ENCODE data around the gene OR10R2. TPM values are rescaled to one million over a fixed set of nuclear protein-coding genes. Genes with fewer than 3 reads are reported as not detected.

Gene OR10R2
- total and polyA plus RNA-seq, 2 experiments from 2014 or later: not detected

- H3K9me3 ChIP-seq (ENCODE audit: low read depth): peaks cover 5% of the 10 kb centered on the region
- 60% methylated on average over 2 of the region's 2 CpGs for WGBS (ENCODE audit: low lambda C conversion rate, missing lambda C conversion rate)
- TF ChIP-seq EZH2 (IDR thresholded peaks at IDR 0.05; ENCODE audit: borderline replicate concordance) (no peak), CTCF (IDR thresholded peaks at IDR 0.05; ENCODE audit: poor library complexity) (no peak), EZH2phosphoT487 (IDR thresholded peaks at IDR 0.05; ENCODE audit: low read depth, severe bottlenecking, unreplicated experiment) (no peak)
- no peak overlapping the region for H3K4me3 ChIP-seq
- DNase-seq (ENCODE audit: low spot score): no peak
- no peaks in the 10 kb centered on the region for H4K20me1 ChIP-seq (ENCODE audit: insufficient read depth, poor library complexity, severe bottlenecking)
- no peak overlapping the region for H3K27ac ChIP-seq
- H3K4me2 ChIP-seq: no peak overlapping the region
- H2AFZ ChIP-seq: no peak overlapping the region
- H3K9me2 ChIP-seq (replicated peaks; ENCODE audit: insufficient read depth): no peaks in the 10 kb centered on the region
- H3K36me3 ChIP-seq (replicated peaks; ENCODE audit: insufficient read depth, low read depth): no peaks in the 10 kb centered on the region
- H3K27me3 ChIP-seq: no peaks in the 10 kb centered on the region
- H3K79me2 ChIP-seq: no peaks in the 10 kb centered on the region
- no peaks in the 10 kb centered on the region for H3K4me1 ChIP-seq (ENCODE audit: insufficient read depth)
These were observed 55.3 kb downstream of the OR10R2 start for GRCh38 chr1:158527190-158527815.

Other genes starting within 250 kb of the OR10R2 start
- gene CD1A, start 217.8 kb upstream of the OR10R2 start, total RNA-seq: not detected in 2 replicates
- not detected in 2 replicates for gene CD1A, start 217.8 kb upstream of the OR10R2 start, polyA plus RNA-seq
- not detected in 2 replicates for gene CD1C, start 182.3 kb upstream of the OR10R2 start, total RNA-seq
- gene CD1C, start 182.3 kb upstream of the OR10R2 start, polyA plus RNA-seq: not detected in 2 replicates
- not detected in 2 replicates for gene CD1B, start 140.7 kb upstream of the OR10R2 start, total RNA-seq
- not detected in 2 replicates for gene CD1B, start 140.7 kb upstream of the OR10R2 start, polyA plus RNA-seq
- gene CD1E, start 118.3 kb upstream of the OR10R2 start, total RNA-seq: not detected in 2 replicates
- not detected in 2 replicates for gene CD1E, start 118.3 kb upstream of the OR10R2 start, polyA plus RNA-seq
- gene OR10T2, start 72.8 kb upstream of the OR10R2 start, total RNA-seq: not detected in 2 replicates
- gene OR10T2, start 72.8 kb upstream of the OR10R2 start, polyA plus RNA-seq: not detected in 2 replicates
- not detected in 2 replicates for gene OR10K2, start 46.0 kb upstream of the OR10R2 start, total RNA-seq
- not detected in 2 replicates for gene OR10K2, start 46.0 kb upstream of the OR10R2 start, polyA plus RNA-seq
- not detected in 2 replicates for gene OR10K1, start 10.4 kb upstream of the OR10R2 start, total RNA-seq
- not detected in 2 replicates for gene OR10K1, start 10.4 kb upstream of the OR10R2 start, polyA plus RNA-seq
- not detected in 2 replicates for gene OR6Y1, start 82.2 kb downstream of the OR10R2 start, total RNA-seq
- gene OR6Y1, start 82.2 kb downstream of the OR10R2 start, polyA plus RNA-seq: not detected in 2 replicates
- gene OR6P1, start 98.4 kb downstream of the OR10R2 start, total RNA-seq: not detected in 2 replicates
- gene OR6P1, start 98.4 kb downstream of the OR10R2 start, polyA plus RNA-seq: not detected in 2 replicates
- not detected in 2 replicates for gene OR10X1, start 107.7 kb downstream of the OR10R2 start, total RNA-seq
- gene OR10X1, start 107.7 kb downstream of the OR10R2 start, polyA plus RNA-seq: not detected in 2 replicates
- not detected in 2 replicates for gene OR10Z1, start 133.0 kb downstream of the OR10R2 start, total RNA-seq
- gene OR10Z1, start 133.0 kb downstream of the OR10R2 start, polyA plus RNA-seq: not detected in 2 replicates
- gene SPTA1, start 214.5 kb downstream of the OR10R2 start, total RNA-seq: 0.03 and 0.04 TPM in 2 replicates
- 1.1 TPM in 1 of 2 replicates, not detected in the other for gene SPTA1, start 214.5 kb downstream of the OR10R2 start, polyA plus RNA-seq
- gene OR6K2, start 228.4 kb downstream of the OR10R2 start, total RNA-seq: not detected in 2 replicates
- not detected in 2 replicates for gene OR6K2, start 228.4 kb downstream of the OR10R2 start, polyA plus RNA-seq
- not detected in 2 replicates for gene OR6K3, start 248.5 kb downstream of the OR10R2 start, total RNA-seq
- gene OR6K3, start 248.5 kb downstream of the OR10R2 start, polyA plus RNA-seq: not detected in 2 replicates